GM20431 (cell line): ENCODE measurements around the gene AP1M1.

ENCODE experiments used
- in situ Hi-C: fragments of 300-500 bp; cut with MseI, MboI; formaldehyde crosslinking; loops from one replicate; pipeline ENCODE4 v1.15.0; 2020; ENCODE audit warnings: low sequenced_read_pairs; ENCODE audit not compliant: unreplicated experiment

AP1M1 gene

GRCh38 chr19:16197622-16198369 is at the start of gene AP1M1:
AP1M1 (plus strand) TSS chr19:16197911; CDS start chr19:16198027, 116 bp downstream.
- in situ Hi-C loops, result loop anchor here (25.0 kb wide), 1 partner anchor 560 kb away; the partner anchor contains the start of gene CYP4F3

GRCh38 chr19:16148443-16149229 is 49.1 kb upstream of the AP1M1 start:
- in situ Hi-C loops, result no loop called here

GRCh38 chr19:16153582-16154336 is 44.0 kb upstream of the AP1M1 start:
- in situ Hi-C loops, result no loop called here

- in situ Hi-C loops, result no loop called here
Measured at GRCh38 chr19:16154557-16154956, 43.2 kb upstream of the AP1M1 start.

GRCh38 chr19:16155128-16155527 is 42.6 kb upstream of the AP1M1 start:
- in situ Hi-C loops, result no loop called here

GRCh38 chr19:16156904-16157303 is 40.8 kb upstream of the AP1M1 start:
- in situ Hi-C loops, result no loop called here

- in situ Hi-C loops, result no loop called here
Measured at GRCh38 chr19:16157601-16158000, 40.1 kb upstream of the AP1M1 start.

- in situ Hi-C loops, result loop anchor here (10.0 kb wide), 1 partner anchor 95 kb away; no protein-coding TSS in a partner anchor
Measured at GRCh38 chr19:16159655-16160054, 38.1 kb upstream of the AP1M1 start.

GRCh38 chr19:16160445-16160942 is 37.2 kb upstream of the AP1M1 start:
- in situ Hi-C loops, result loop anchor here (10.0 kb wide), 1 partner anchor 96 kb away; no protein-coding TSS in a partner anchor

GRCh38 chr19:16160943-16161560 is 36.7 kb upstream of the AP1M1 start:
- in situ Hi-C loops, result loop anchor here (10.0 kb wide), 1 partner anchor 96 kb away; no protein-coding TSS in a partner anchor

GRCh38 chr19:16161840-16162239 is 35.9 kb upstream of the AP1M1 start:
- in situ Hi-C loops, result loop anchor here (10.0 kb wide), 1 partner anchor 97 kb away; no protein-coding TSS in a partner anchor

- in situ Hi-C loops, result loop anchor here (10.0 kb wide), 1 partner anchor 100 kb away; no protein-coding TSS in a partner anchor
Measured at GRCh38 chr19:16164222-16164890, 33.4 kb upstream of the AP1M1 start.

GRCh38 chr19:16166417-16166816 is 31.3 kb upstream of the AP1M1 start:
- in situ Hi-C loops, result loop anchor here (10.0 kb wide), 1 partner anchor 102 kb away; no protein-coding TSS in a partner anchor

GRCh38 chr19:16167055-16167454 is 30.7 kb upstream of the AP1M1 start:
- in situ Hi-C loops, result loop anchor here (10.0 kb wide), 1 partner anchor 102 kb away; no protein-coding TSS in a partner anchor

- in situ Hi-C loops, result loop anchor here (10.0 kb wide), 1 partner anchor 104 kb away; no protein-coding TSS in a partner anchor
Measured at GRCh38 chr19:16168465-16169081, 29.1 kb upstream of the AP1M1 start.

GRCh38 chr19:16170134-16170533 is 27.6 kb upstream of the AP1M1 start:
- in situ Hi-C loops, result no loop called here

- in situ Hi-C loops, result loop anchor here (25.0 kb wide), 1 partner anchor 539 kb away; the partner anchor contains the start of gene CYP4F3
Measured at GRCh38 chr19:16175954-16176353, 21.8 kb upstream of the AP1M1 start.

GRCh38 chr19:16178866-16179265 is 18.8 kb upstream of the AP1M1 start:
- in situ Hi-C loops, result loop anchor here (25.0 kb wide), 1 partner anchor 542 kb away; the partner anchor contains the start of gene CYP4F3
